Thoracic aorta (tissue), 2 donors: ENCODE measurements around the gene SLC44A3. TPM values are rescaled to one million over a fixed set of nuclear protein-coding genes. Genes with fewer than 3 reads are reported as not detected.
"Not testable (repeated sequence)": the region's sequence is repeated elsewhere in the genome, so short reads cannot be mapped to it uniquely, and the experiment has no call there.

Experiments
- ATAC-seq: fragments of 150-250 bp; one replicate; pipeline ENCODE4 v1.8.0; 2017; ENCODE audit warnings: low read depth; ENCODE audit not compliant: insufficient number of reproducible peaks, low FRiP score
- DNase-seq: peaks from one replicate; pipeline ENCODE4 v3.0.0-alpha.2; 2020; ENCODE audit warnings: low spot score
- H3K27ac ChIP-seq, 2 donors: fragments of 200-600 bp; sonication (generic); 1 replicate in 1 of 2; 2 replicates in 1 of 2; pipeline ENCODE4 v1.5.1; 2016; ENCODE audit warnings: mild to moderate bottlenecking in 2 of 2, moderate library complexity in 2 of 2
- H3K27me3 ChIP-seq: fragments of 200-600 bp; sonication (generic); replicated peaks from 2 replicates; pipeline ENCODE4 v1.6.0; 2016; ENCODE audit warnings: mild to moderate bottlenecking; ENCODE audit not compliant: insufficient read depth
- H3K36me3 ChIP-seq: fragments of 200-600 bp; sonication (generic); one replicate; pipeline ENCODE4 v1.5.1; 2016
- H3K4me1 ChIP-seq, 2 donors: fragments of 200-600 bp; sonication (generic); 1 replicate in 1 of 2; 2 replicates in 1 of 2; pipeline versions ENCODE4 v1.5.1 to v1.6.0; 2016; ENCODE audit warnings: low read depth in 2 of 2, mild to moderate bottlenecking in 1 of 2; ENCODE audit not compliant: control insufficient read depth in 1 of 2
- H3K4me3 ChIP-seq: fragments of 200-600 bp; sonication (generic); 2 replicates; pipeline ENCODE4 v1.5.1; 2016; ENCODE audit warnings: mild to moderate bottlenecking
- H3K9me3 ChIP-seq: fragments of 200-600 bp; sonication (generic); 2 replicates; pipeline ENCODE4 v1.5.1; 2016
- CTCF ChIP-seq: fragments of 200-600 bp; sonication (generic); IDR thresholded peaks from one replicate; pipeline ENCODE4 v1.5.1; 2019; ENCODE audit warnings: antibody characterized with exemption
- total RNA-seq, 2 donors: library from RNA; depleted of rRNA; stranded (reverse); fragments of >200 nt; gene quantifications; one replicate each; pipeline versions ENCODE4 v1.1.0 to v1.2.3, GENCODE V29; 2016

The SLC44A3 gene
- total RNA-seq, 2 donors from 2014 or later = 2.5 to 3.7 TPM

- H3K4me1 ChIP-seq = peaks cover 19 to 36% of the 10 kb centered on the region in 2 donors
- ATAC-seq (no peak), DNase-seq (no peak)
- no peaks in the 10 kb centered on the region for H3K27me3 ChIP-seq
- H3K27ac ChIP-seq = no peak overlapping the region
- TF ChIP-seq CTCF = no peak
- H3K36me3 ChIP-seq = no peaks in the 10 kb centered on the region
- H3K4me3 ChIP-seq = no peak overlapping the region
- H3K9me3 ChIP-seq = no peaks in the 10 kb centered on the region
Measured at GRCh38 chr1:94940738-94941137, 120.6 kb downstream of the SLC44A3 start.

GRCh38 chr1:94941480-94941879 lies 121.3 kb downstream of the SLC44A3 start:
- not testable (repeated sequence) for ATAC-seq, DNase-seq, H3K27ac ChIP-seq

GRCh38 chr1:94942171-94943128 lies 122.3 kb downstream of the SLC44A3 start:
- no peaks in the 10 kb centered on the region for H3K27me3 ChIP-seq
- H3K4me3 ChIP-seq = no peak overlapping the region
- TF ChIP-seq CTCF = no peak
- no peaks in the 10 kb centered on the region for H3K36me3 ChIP-seq
- H3K27ac ChIP-seq = no peak overlapping the region
- DNase-seq (no peak), ATAC-seq (no peak)
- H3K9me3 ChIP-seq = no peaks in the 10 kb centered on the region
- peaks cover 16 to 24% of the 10 kb centered on the region in 2 donors for H3K4me1 ChIP-seq

More at GRCh38 chr1:94941480-94941879, 121.3 kb downstream of the SLC44A3 start:
- H3K4me3 ChIP-seq, H3K27me3 ChIP-seq, H3K9me3 ChIP-seq, H3K36me3 ChIP-seq: not testable (repeated sequence)
- peaks cover 16 to 28% of the 10 kb centered on the region in 2 donors for H3K4me1 ChIP-seq

Other genes with a start within 250 kb of the SLC44A3 start
- 100 to 1,000 TPM; 225 to 257 TPM for gene CNN3, start 106.8 kb downstream of the SLC44A3 start, total RNA-seq